SU-DHL-6 (cell line): ENCODE measurements around the gene ZP4.

Source experiments
- EZH2phosphoT487 ChIP-seq: fragments of 200-600 bp; sonication (generic), shearing (Covaris generic); conservative IDR thresholded peaks from 2 replicates; pipeline ENCODE4 v1.6.1; 2018; ENCODE audit warnings: mild to moderate bottlenecking, antibody characterized with exemption, low read length, moderate library complexity, mixed read lengths
- TF ChIP-seq, protein P1 (sequence below): fragments of 200-600 bp; sonication (generic); IDR thresholded peaks from one replicate; pipeline ENCODE4 v1.5.1; 2017; ENCODE audit warnings: antibody characterized with exemption, mild to moderate bottlenecking, low read length, moderate library complexity; ENCODE audit not compliant: insufficient read depth, poor library complexity, severe bottlenecking

- TF ChIP-seq, protein P1, sequence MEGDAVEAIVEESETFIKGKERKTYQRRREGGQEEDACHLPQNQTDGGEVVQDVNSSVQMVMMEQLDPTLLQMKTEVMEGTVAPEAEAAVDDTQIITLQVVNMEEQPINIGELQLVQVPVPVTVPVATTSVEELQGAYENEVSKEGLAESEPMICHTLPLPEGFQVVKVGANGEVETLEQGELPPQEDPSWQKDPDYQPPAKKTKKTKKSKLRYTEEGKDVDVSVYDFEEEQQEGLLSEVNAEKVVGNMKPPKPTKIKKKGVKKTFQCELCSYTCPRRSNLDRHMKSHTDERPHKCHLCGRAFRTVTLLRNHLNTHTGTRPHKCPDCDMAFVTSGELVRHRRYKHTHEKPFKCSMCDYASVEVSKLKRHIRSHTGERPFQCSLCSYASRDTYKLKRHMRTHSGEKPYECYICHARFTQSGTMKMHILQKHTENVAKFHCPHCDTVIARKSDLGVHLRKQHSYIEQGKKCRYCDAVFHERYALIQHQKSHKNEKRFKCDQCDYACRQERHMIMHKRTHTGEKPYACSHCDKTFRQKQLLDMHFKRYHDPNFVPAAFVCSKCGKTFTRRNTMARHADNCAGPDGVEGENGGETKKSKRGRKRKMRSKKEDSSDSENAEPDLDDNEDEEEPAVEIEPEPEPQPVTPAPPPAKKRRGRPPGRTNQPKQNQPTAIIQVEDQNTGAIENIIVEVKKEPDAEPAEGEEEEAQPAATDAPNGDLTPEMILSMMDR: no peak
- TF ChIP-seq EZH2phosphoT487: no peak
These were observed 27.5 kb downstream of the ZP4 start for GRCh38 chr1:237863234-237863633.
